Neural progenitor cell (in vitro differentiated cells): Measurements from ENCODE around the gene SPINK6. TPM values are rescaled to one million over a fixed set of nuclear protein-coding genes. Genes with fewer than 3 reads are reported as not detected.

Source experiments
- DNase-seq: peaks from one replicate; pipeline ENCODE4 v3.0.0-alpha.2; 2016; ENCODE audit warnings: low spot score
- H2AFZ ChIP-seq: fragments of 200-600 bp; sonication (generic); replicated peaks from 2 replicates; pipeline ENCODE4 v1.6.1; 2016; ENCODE audit warnings: antibody characterized with exemption
- H3F3A ChIP-seq: fragments of 200-600 bp; sonication (generic); 2 replicates; pipeline ENCODE4 v1.6.1; 2016; ENCODE audit warnings: antibody characterized with exemption, low read depth
- H3K27ac ChIP-seq: fragments of 200-600 bp; sonication (generic); 2 replicates; pipeline ENCODE4 v1.5.1; 2016; ENCODE audit warnings: mild to moderate bottlenecking
- H3K27me3 ChIP-seq: fragments of 200-600 bp; sonication (generic); 2 replicates; pipeline ENCODE4 v1.6.1; 2016; ENCODE audit warnings: mild to moderate bottlenecking, moderate library complexity
- H3K36me3 ChIP-seq: fragments of 200-600 bp; sonication (generic); 2 replicates; pipeline ENCODE4 v1.5.1; 2016
- H3K4me1 ChIP-seq: fragments of 200-600 bp; sonication (generic); 2 replicates; pipeline ENCODE4 v1.6.1; 2016; ENCODE audit warnings: mixed run types
- H3K4me2 ChIP-seq: fragments of 200-600 bp; sonication (generic); 2 replicates; pipeline ENCODE4 v1.6.1; 2016
- H3K4me3 ChIP-seq: fragments of 200-600 bp; sonication (generic); 2 replicates; pipeline ENCODE4 v1.5.1; 2016
- H3K79me2 ChIP-seq: fragments of 200-600 bp; sonication (generic); 2 replicates; pipeline ENCODE4 v1.6.1; 2016; ENCODE audit warnings: low read depth
- H3K9ac ChIP-seq: fragments of 200-600 bp; sonication (generic); 2 replicates; pipeline ENCODE4 v1.6.1; 2016
- H3K9me3 ChIP-seq: fragments of 200-600 bp; sonication (generic); 2 replicates; pipeline ENCODE4 v1.5.1; 2016; ENCODE audit warnings: low read depth
- H4K20me1 ChIP-seq: fragments of 200-600 bp; sonication (generic); 2 replicates; pipeline ENCODE4 v1.6.1; 2016; ENCODE audit warnings: low read depth
- H3K27ac Mint-ChIP-seq: 3 replicates; pipeline ENCODE4 v1.8.0; 2021; ENCODE audit warnings: mixed read lengths
- H3K27me3 Mint-ChIP-seq: 2 replicates; pipeline ENCODE4 v1.8.0; 2022; ENCODE audit warnings: low read depth, mild to moderate bottlenecking, inconsistent platforms, moderate library complexity, mixed read lengths; ENCODE audit not compliant: insufficient read depth
- H3K36me3 Mint-ChIP-seq: 3 replicates; pipeline ENCODE4 v1.8.0; 2021; ENCODE audit warnings: mixed read lengths
- H3K4me1 Mint-ChIP-seq: 3 replicates; pipeline ENCODE4 v1.8.0; 2021; ENCODE audit warnings: mixed read lengths
- H3K4me3 Mint-ChIP-seq: 3 replicates; pipeline ENCODE4 v1.8.0; 2021; ENCODE audit warnings: mild to moderate bottlenecking, moderate library complexity, mixed read lengths
- H3K9me3 Mint-ChIP-seq: 3 replicates; pipeline ENCODE4 v1.8.0; 2020; ENCODE audit warnings: mixed read lengths
- CTCF ChIP-seq: fragments of 200-600 bp; sonication (generic); IDR thresholded peaks from 2 replicates; pipeline ENCODE4 v1.5.1; 2017; ENCODE audit warnings: antibody characterized with exemption, mild to moderate bottlenecking
- EZH2 ChIP-seq: fragments of 200-600 bp; sonication (generic); IDR thresholded peaks from 2 replicates; pipeline ENCODE4 v1.6.1; 2017; ENCODE audit warnings: antibody characterized with exemption, mild to moderate bottlenecking, moderate library complexity
- EZH2phosphoT487 ChIP-seq: fragments of 200-600 bp; sonication (generic); IDR thresholded peaks from 2 replicates; pipeline ENCODE4 v1.6.1; 2017; ENCODE audit warnings: antibody characterized with exemption
- total RNA-seq: library from RNA; depleted of rRNA; stranded (reverse); fragments of >200 nt; gene quantifications from 2 replicates; pipeline ENCODE4 v1.2.3, GENCODE V29; 2015; ENCODE audit warnings: low replicate concordance

The SPINK6 gene
- total RNA-seq, 1 donor from 2014 or later = not detected

GRCh38 chr5:148193202-148193601, 9.6 kb upstream of the SPINK6 start:
- H3K9ac ChIP-seq = no peak overlapping the region
- no peaks in the 10 kb centered on the region for H3K36me3 Mint-ChIP-seq
- no peaks in the 10 kb centered on the region for H3K9me3 Mint-ChIP-seq
- H3K27me3 ChIP-seq = no peaks in the 10 kb centered on the region
- no peaks in the 10 kb centered on the region for H3K79me2 ChIP-seq
- H3K4me1 Mint-ChIP-seq = no peaks in the 10 kb centered on the region
- no peaks in the 10 kb centered on the region for H4K20me1 ChIP-seq
- H3K27ac ChIP-seq = no peak overlapping the region
- no peak overlapping the region for H3K4me2 ChIP-seq
- H3K4me3 Mint-ChIP-seq = no peak overlapping the region
- no peaks in the 10 kb centered on the region for H3F3A ChIP-seq
- no peak overlapping the region for H2AFZ ChIP-seq
- no peak overlapping the region for H3K4me3 ChIP-seq
- H3K27me3 Mint-ChIP-seq = no peaks in the 10 kb centered on the region
- H3K27ac Mint-ChIP-seq = no peak overlapping the region
- no peak for DNase-seq
- H3K9me3 ChIP-seq = no peaks in the 10 kb centered on the region
- no peaks in the 10 kb centered on the region for H3K36me3 ChIP-seq
- TF ChIP-seq EZH2 = no peak
- TF ChIP-seq CTCF = no peak
- no peak for TF ChIP-seq EZH2phosphoT487
- no peaks in the 10 kb centered on the region for H3K4me1 ChIP-seq

GRCh38 chr5:148201151-148201550, 1.7 kb upstream of the SPINK6 start:
- H3K36me3 ChIP-seq = no peaks in the 10 kb centered on the region

GRCh38 chr5:148205044-148205806, 2.4 kb downstream of the SPINK6 start:
- no peak overlapping the region for H3K4me2 ChIP-seq
- no peak for DNase-seq
- no peak overlapping the region for H3K27ac ChIP-seq
- H3F3A ChIP-seq = no peaks in the 10 kb centered on the region
- no peaks in the 10 kb centered on the region for H3K4me1 Mint-ChIP-seq
- H3K27me3 Mint-ChIP-seq = no peaks in the 10 kb centered on the region
- H2AFZ ChIP-seq = no peak overlapping the region
- no peak for TF ChIP-seq EZH2
- TF ChIP-seq EZH2phosphoT487 = no peak
- TF ChIP-seq CTCF = no peak
- no peaks in the 10 kb centered on the region for H3K9me3 ChIP-seq
- no peaks in the 10 kb centered on the region for H3K27me3 ChIP-seq
- no peaks in the 10 kb centered on the region for H3K4me1 ChIP-seq
- H3K9me3 Mint-ChIP-seq = no peaks in the 10 kb centered on the region
- H3K79me2 ChIP-seq = no peaks in the 10 kb centered on the region
- H3K27ac Mint-ChIP-seq = no peak overlapping the region
- no peak overlapping the region for H3K4me3 Mint-ChIP-seq
- no peaks in the 10 kb centered on the region for H3K36me3 ChIP-seq
- no peaks in the 10 kb centered on the region for H3K36me3 Mint-ChIP-seq
- no peak overlapping the region for H3K9ac ChIP-seq
- no peak overlapping the region for H3K4me3 ChIP-seq
- H4K20me1 ChIP-seq = no peaks in the 10 kb centered on the region

More at GRCh38 chr5:148201151-148201550, 1.7 kb upstream of the SPINK6 start:
- Histone ChIP-seq H3K9me3 (no peaks in the 10 kb centered on the region), H2AFZ (no peak overlapping the region), H3K27ac (no peak overlapping the region), H3K4me1 (no peaks in the 10 kb centered on the region), H3K4me3 (no peak overlapping the region), H3F3A (no peaks in the 10 kb centered on the region), H3K4me2 (no peak overlapping the region), H3K79me2 (no peaks in the 10 kb centered on the region), H4K20me1 (no peaks in the 10 kb centered on the region), H3K27me3 (no peaks in the 10 kb centered on the region), H3K9ac (no peak overlapping the region)
- Mint-ChIP-seq H3K4me1 (no peaks in the 10 kb centered on the region), H3K9me3 (no peaks in the 10 kb centered on the region), H3K27ac (no peak overlapping the region), H3K36me3 (no peaks in the 10 kb centered on the region), H3K4me3 (no peak overlapping the region), H3K27me3 (no peaks in the 10 kb centered on the region)
- DNase-seq = no peak
- TF ChIP-seq CTCF = no peak
- TF ChIP-seq EZH2phosphoT487 = no peak
- no peak for TF ChIP-seq EZH2
